GM12878 (cell line): Measurements from ENCODE around the gene AP3S2. TPM values are rescaled to one million over a fixed set of nuclear protein-coding genes. Genes with fewer than 3 reads are reported as not detected.
"Not testable (repeated sequence)": the region's sequence is repeated elsewhere in the genome, so short reads cannot be mapped to it uniquely, and the experiment has no call there.

Source experiments
- ATAC-seq: fragments of 200-7000 bp; cut with Tn5 transposase; 3 replicates; pipeline ENCODE4 v1.9.1; 2020; ENCODE audit warnings: mild to moderate bottlenecking, moderate library complexity
- BruUV-seq: library from RNA; stranded (reverse); fragments of 400-500 nt; replicated peaks from 2 replicates; lab custom pipeline; 2021; lab: Mats Ljungman, UMichigan
- CTCF ChIA-PET: fragments of 300-600 bp; sonication (Branson Sonifier 250); formaldehyde crosslinking; extraction: SDS; loops from one replicate; lab custom pipeline; 2021; ENCODE audit warnings: inconsistent platforms; lab: Yijun Ruan, JAX
- POLR2A ChIA-PET: fragments of 350-600 bp; formaldehyde crosslinking; extraction: SDS; loops from one replicate; lab custom pipeline; 2021; ENCODE audit warnings: inconsistent platforms; lab: Charles Lee
- RAD21 ChIA-PET: fragments of 300-600 bp; sonication (Branson Sonifier 250); formaldehyde crosslinking; loops from one replicate; lab custom pipeline; 2023; ENCODE audit warnings: antibody characterized with exemption; ENCODE audit not compliant: unreplicated experiment; lab: Charles Lee
- SMC1A ChIA-PET: fragments of 300-600 bp; sonication (Branson Sonifier 250); formaldehyde crosslinking; loops from one replicate; lab custom pipeline; 2023; ENCODE audit not compliant: unreplicated experiment, uncharacterized antibody; lab: Charles Lee
- DNase-seq: peaks from one replicate; pipeline ENCODE4 v3.0.0-alpha.2; 2011; ENCODE audit warnings: low read depth, low spot score
- FAIRE-seq: peaks from 3 replicates; lab custom pipeline; 2011; peaks lifted over from hg19 to GRCh38; lab: Jason Lieb, UNC
- H2AFZ ChIP-seq: 2 replicates; pipeline ENCODE4 v1.6.0; 2011; ENCODE audit warnings: low read depth, low read length, control low read depth; ENCODE audit not compliant: control insufficient read depth
- H3K27ac ChIP-seq: 2 replicates; pipeline ENCODE4 v1.5.1; 2011; ENCODE audit warnings: control low read depth; ENCODE audit not compliant: control insufficient read depth, insufficient read depth
- H3K27me3 ChIP-seq, 2 experiments: replicated peaks in 1 of 2; 2 replicates each; pipeline versions ENCODE4 v1.6.0 to v1.6.1; 2011; ENCODE audit warnings: low read length in 1 of 2; ENCODE audit not compliant: control insufficient read depth in 2 of 2, insufficient read depth in 2 of 2
- H3K36me3 ChIP-seq, 2 experiments: 2 replicates each; pipeline ENCODE4 v1.5.1; 2011; ENCODE audit warnings: low read length in 1 of 2; ENCODE audit not compliant: control insufficient read depth in 2 of 2, insufficient read depth in 2 of 2
- H3K4me1 ChIP-seq: 2 replicates; pipeline ENCODE4 v1.6.1; 2011; ENCODE audit warnings: mild to moderate bottlenecking, low read length, moderate library complexity, mixed read lengths; ENCODE audit not compliant: control insufficient read depth, insufficient read depth
- H3K4me2 ChIP-seq: 2 replicates; pipeline ENCODE4 v1.6.0; 2011; ENCODE audit warnings: control low read depth; ENCODE audit not compliant: control insufficient read depth, insufficient read depth
- H3K4me3 ChIP-seq: fragments of 200-600 bp; sonication (generic); 2 replicates; pipeline ENCODE4 v1.5.1; 2016
- H3K79me2 ChIP-seq: 2 replicates; pipeline ENCODE4 v1.6.0; 2011; ENCODE audit warnings: low read length; ENCODE audit not compliant: control insufficient read depth, insufficient read depth
- H3K9ac ChIP-seq: 2 replicates; pipeline ENCODE4 v1.8.0; 2011; ENCODE audit warnings: low read length, control low read depth, mixed read lengths; ENCODE audit not compliant: control insufficient read depth, insufficient read depth
- H3K9me3 ChIP-seq: replicated peaks from 3 replicates; pipeline ENCODE4 v1.5.1; 2011; ENCODE audit warnings: mild to moderate bottlenecking, low read length; ENCODE audit not compliant: control insufficient read depth, insufficient read depth
- H4K20me1 ChIP-seq: 2 replicates; pipeline ENCODE4 v1.6.0; 2011; ENCODE audit not compliant: control insufficient read depth, insufficient read depth
- PKNOX1 ChIP-seq: fragments of 450-650 bp; IDR thresholded peaks from 2 replicates; pipeline ENCODE4 v1.6.1; 2016; ENCODE audit warnings: mild to moderate bottlenecking
- REST ChIP-seq: IDR thresholded peaks from 2 replicates; pipeline ENCODE4 v1.6.1; 2012; ENCODE audit warnings: mild to moderate bottlenecking, low read depth, low read length
- STAT3 ChIP-seq: IDR thresholded peaks from 2 replicates; pipeline ENCODE4 v1.6.1; 2011; ENCODE audit warnings: low read depth, low read length, improper control_type of control experiment
- TARDBP ChIP-seq: IDR thresholded peaks from 2 replicates; pipeline ENCODE4 v1.6.1; 2016; ENCODE audit warnings: borderline replicate concordance
- TCF7 ChIP-seq: IDR thresholded peaks from 2 replicates; pipeline ENCODE4 v1.6.1; 2014; ENCODE audit warnings: antibody characterized with exemption, borderline replicate concordance
- ZBTB4 ChIP-seq: fragments of 450-650 bp; formaldehyde crosslinking; IDR thresholded peaks from 2 replicates; pipeline ENCODE4 v1.4.0; 2022; ENCODE audit warnings: mild to moderate bottlenecking, moderate library complexity
- ZNF384 ChIP-seq: IDR thresholded peaks from 2 replicates; pipeline ENCODE4 v1.6.1; 2012; ENCODE audit warnings: low read depth, mild to moderate bottlenecking, low read length, improper control_type of control experiment, borderline replicate concordance
- ZNF592 ChIP-seq: fragments of 450-650 bp; IDR thresholded peaks from 2 replicates; pipeline ENCODE4 v1.6.1; 2017; ENCODE audit warnings: mild to moderate bottlenecking, moderate library complexity
- ZNF622 ChIP-seq: fragments of 450-650 bp; IDR thresholded peaks from 2 replicates; pipeline ENCODE4 v1.6.1; 2017; ENCODE audit warnings: mild to moderate bottlenecking, inconsistent platforms
- WGBS: methylation state at CpG from one replicate; pipeline ENCODE4 v1.1.6; 2016; ENCODE audit warnings: low lambda C conversion rate; ENCODE audit not compliant: insufficient replicate concordance, insufficient coverage; ENCODE audit errors: missing lambda C conversion rate; 5-methylcytosine and 5-hydroxymethylcytosine counted together
- in situ Hi-C: fragments of 300-500 bp; cut with MboI; formaldehyde crosslinking; loops from 9 replicates; pipeline ENCODE4 v1.14.3; 2018; ENCODE audit warnings: mixed read lengths
- intact Hi-C: fragments of 100-400 bp; cut with micrococcal nuclease; formaldehyde crosslinking; loops from one replicate; pipeline ENCODE4 v1.14.2; 2022; ENCODE audit not compliant: unreplicated experiment
- polyA plus RNA-seq, 11 experiments: library from polyadenylated mRNA; depleted of rRNA in 4 of 11; unstranded in 6 of 11; stranded (reverse) in 5 of 11; fragments of >200 nt; fragmentation: Nextera tagmentation in 4 of 11; fragmentation: Illumina TruSeq in 1 of 11; extraction: Ambion mirVana in 4 of 11; extraction: Trizol in 1 of 11; gene quantifications; 1 replicate in 1 of 11; 2 replicates in 10 of 11; pipeline versions ENCODE4 v1.2.1 to v1.2.3, GENCODE V29; 2011 to 2016; ENCODE audit warnings: inconsistent platforms in 2 of 11, missing spikeins in 2 of 11, low read depth in 1 of 11
- total RNA-seq, 4 experiments: library from RNA; depleted of rRNA in 3 of 4; stranded (reverse); fragments of >200 nt in 3 of 4; fragmentation: Illumina TruSeq in 1 of 4; extraction: Trizol in 1 of 4; gene quantifications; 2 replicates each; pipeline versions ENCODE4 v1.2.1 to v1.2.3, GENCODE V29; 2013 to 2021

The AP3S2 gene
- total and polyA plus RNA-seq, 10 of the 15 experiments (the other 5 are each of a cell fraction or from before 2014, with no cell fraction given), result 10.0 to 43.6 (median 26.0) TPM

GRCh38 chr15:89855948-89856347, 37.8 kb downstream of the AP3S2 start (continued):
- no peak for TF ChIP-seq REST
- no peak for TF ChIP-seq TARDBP
- TF ChIP-seq ZNF622, result no peak
- no peak for TF ChIP-seq ZNF592
- no peak for TF ChIP-seq STAT3
- TF ChIP-seq ZBTB4 (CRISPR knock-in tag), result no peak
- TF ChIP-seq PKNOX1, result no peak
- TF ChIP-seq ZNF384, result no peak
- no peak for TF ChIP-seq TCF7

GRCh38 chr15:89854863-89855262, 38.9 kb downstream of the AP3S2 start:
- H4K20me1 ChIP-seq, H3K4me3 ChIP-seq, H3K9ac ChIP-seq, SMC1A ChIA-PET, H3K27me3 ChIP-seq, FAIRE-seq, H3K27ac ChIP-seq, intact Hi-C loops, H2AFZ ChIP-seq, H3K36me3 ChIP-seq, ATAC-seq, CTCF ChIA-PET, POLR2A ChIA-PET, H3K79me2 ChIP-seq, DNase-seq, H3K4me2 ChIP-seq, RAD21 ChIA-PET, H3K9me3 ChIP-seq, BruUV-seq, in situ Hi-C loops: not testable (repeated sequence)
- H3K4me1 ChIP-seq, result peaks cover 25% of the 10 kb centered on the region
- whole genome bisulfite sequencing, result 97% methylated on average over 5 of the region's 17 CpGs
